ENCODE results near the gene CDH13. TPM values are rescaled to one million over a fixed set of nuclear protein-coding genes. Genes with fewer than 3 reads are reported as not detected.

The CDH13 gene
- total and polyA plus RNA-seq, 9 of the 15 experiments (the other 6 are each of a cell fraction or from before 2014, with no cell fraction given), result 0.03 TPM; not detected in 8

DNA sequence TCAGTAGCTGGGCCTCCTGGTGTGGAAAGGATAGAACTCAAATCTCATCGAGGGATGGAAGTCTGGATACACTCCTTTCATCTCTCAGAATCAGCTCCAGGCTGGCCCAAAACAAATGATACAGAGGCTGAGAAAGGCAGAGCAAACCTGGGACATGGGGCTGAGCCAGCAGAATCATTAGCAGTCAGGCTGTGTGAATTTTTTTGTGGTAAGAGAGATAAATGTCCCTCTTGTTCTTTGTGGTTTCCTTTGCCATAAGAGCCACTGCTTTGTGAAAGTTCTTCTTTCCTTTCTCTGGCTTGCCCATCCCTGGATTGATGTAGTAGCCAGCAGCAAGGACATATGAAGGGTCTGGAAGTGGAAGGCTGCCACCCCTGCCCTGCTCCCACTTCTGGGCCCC, 146.2 kb downstream of the CDH13 start:
- BruUV-seq (replicated peaks), result no TSS peak
- ChIA-PET POLR2A (interaction anchor here (0.6 kb wide), 1 partner anchor 15 kb away, joined by 3 read pairs; no protein-coding TSS in a partner anchor), CTCF (ENCODE audit: low intra/inter-chr PET ratio) (no interaction called here)
- Histone ChIP-seq H3K9me3 (replicated peaks; ENCODE audit: control insufficient read depth, insufficient read depth, low read depth, low read length) (no peaks in the 10 kb centered on the region), H3K27me3 (ENCODE audit: control insufficient read depth in 2 of 2, insufficient read depth in 2 of 2, low read length in 2 of 2) (no peaks in the 10 kb centered on the region), H3K9me1 (ENCODE audit: control insufficient read depth, insufficient read depth, low read length) (no peaks in the 10 kb centered on the region), H3K4me3 (no peak overlapping the region), H3K36me3 (ENCODE audit: control insufficient read depth, insufficient read depth, low read length) (no peaks in the 10 kb centered on the region), H3K79me2 (ENCODE audit: control insufficient read depth, insufficient read depth, low read length) (no peaks in the 10 kb centered on the region), H3K27ac (ENCODE audit: extremely low read depth, low read depth, low read length) (no peak overlapping the region), H2AFZ (ENCODE audit: low read depth, low read length) (no peak overlapping the region), H4K20me1 (replicated peaks; ENCODE audit: control insufficient read depth, insufficient read depth, low read length) (no peaks in the 10 kb centered on the region), H3K4me1 (replicated peaks in 1 of 2; ENCODE audit: control insufficient read depth in 2 of 2, insufficient read depth in 2 of 2, low read length in 2 of 2) (no peaks in the 10 kb centered on the region), H3K4me2 (ENCODE audit: insufficient read depth, low read length) (no peak overlapping the region), H3K9ac (ENCODE audit: insufficient read depth in 1 of 2, low read depth in 2 of 2, low read length in 2 of 2) (no peak overlapping the region)
- WGBS (ENCODE audit: insufficient coverage, low coverage, missing lambda C conversion rate), result 0% methylated on average over 1 of the region's 1 CpG
- in situ Hi-C loops (cut with MboI), result no loop called here
- intact Hi-C loops (cut with micrococcal nuclease), result no loop called here
- no peak for DNase-seq (ENCODE audit: extremely low read depth in 1 of 4, low spot score in 3 of 4)
- no peak for FAIRE-seq
- TF ChIP-seq XRCC4 (IDR thresholded peaks at IDR 0.05; ENCODE audit: extremely low read depth, insufficient read depth, insufficient read length), result no peak
- TF ChIP-seq RBM34 (IDR thresholded peaks at IDR 0.05; ENCODE audit: borderline replicate concordance, insufficient read depth, low read length), result no peak
- TF ChIP-seq PTRF (tag; IDR thresholded peaks at IDR 0.05), result no peak
- TF ChIP-seq ZNF197 (CRISPR knock-in tag; IDR thresholded peaks at IDR 0.05; ENCODE audit: low read depth), result no peak
- no peak for TF ChIP-seq CHAMP1 (IDR thresholded peaks at IDR 0.05)
- TF ChIP-seq ZBTB7A (IDR thresholded peaks at IDR 0.05; ENCODE audit: borderline replicate concordance, control insufficient read depth, low read depth, low read length), result no peak
- TF ChIP-seq, protein P1, sequence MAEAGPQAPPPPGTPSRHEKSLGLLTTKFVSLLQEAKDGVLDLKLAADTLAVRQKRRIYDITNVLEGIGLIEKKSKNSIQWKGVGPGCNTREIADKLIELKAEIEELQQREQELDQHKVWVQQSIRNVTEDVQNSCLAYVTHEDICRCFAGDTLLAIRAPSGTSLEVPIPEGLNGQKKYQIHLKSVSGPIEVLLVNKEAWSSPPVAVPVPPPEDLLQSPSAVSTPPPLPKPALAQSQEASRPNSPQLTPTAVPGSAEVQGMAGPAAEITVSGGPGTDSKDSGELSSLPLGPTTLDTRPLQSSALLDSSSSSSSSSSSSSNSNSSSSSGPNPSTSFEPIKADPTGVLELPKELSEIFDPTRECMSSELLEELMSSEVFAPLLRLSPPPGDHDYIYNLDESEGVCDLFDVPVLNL (CRISPR knock-in tag; IDR thresholded peaks at IDR 0.05; ENCODE audit: low read depth), result no peak
- TF ChIP-seq CBX3 (IDR thresholded peaks at IDR 0.05; ENCODE audit: borderline replicate concordance in 1 of 2, low read length in 2 of 2), result no peak
- TF ChIP-seq PHF21A (IDR thresholded peaks at IDR 0.05; ENCODE audit: borderline replicate concordance, low read depth), result no peak
- no peak for TF ChIP-seq KAT2B (IDR thresholded peaks at IDR 0.05; ENCODE audit: low read depth, low read length)
- no peak for TF ChIP-seq NCOA4 (IDR thresholded peaks at IDR 0.05; ENCODE audit: partially characterized antibody)
- TF ChIP-seq SPI1 (IDR thresholded peaks at IDR 0.05; ENCODE audit: borderline replicate concordance, low read depth, low read length), result no peak
- no peak for ATAC-seq

All from K562 (cell line).